HG03159 (cell line): ENCODE measurements around the gene ITGBL1.

Source experiments
- ATAC-seq: cut with Tn5 transposase; IDR thresholded peaks from one replicate; pipeline ENCODE4 v1.9.1; 2021; ENCODE audit warnings: mild to moderate bottlenecking, moderate library complexity; ENCODE audit not compliant: unreplicated experiment

Gene ITGBL1

DNA sequence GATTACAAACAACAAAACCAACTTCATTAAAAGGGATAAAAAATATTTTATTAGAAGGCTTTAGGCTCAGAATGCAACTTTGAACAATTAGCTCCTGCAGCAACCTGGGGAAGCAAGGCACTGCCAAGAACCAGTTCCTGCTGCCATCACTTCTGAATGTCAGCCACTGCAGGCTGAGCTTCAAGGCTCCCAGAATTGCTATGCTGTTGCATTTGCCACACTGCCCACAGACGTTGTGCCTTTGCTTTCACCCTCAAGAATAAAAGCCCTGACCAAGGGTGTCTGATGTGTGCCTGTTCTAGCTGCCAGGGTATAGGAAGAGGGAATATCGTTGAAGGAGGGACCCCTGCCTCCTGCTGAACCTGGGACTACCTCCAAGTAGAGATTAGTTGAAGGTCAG, 238.4 kb downstream of the ITGBL1 start:
- no peak for ATAC-seq

DNA sequence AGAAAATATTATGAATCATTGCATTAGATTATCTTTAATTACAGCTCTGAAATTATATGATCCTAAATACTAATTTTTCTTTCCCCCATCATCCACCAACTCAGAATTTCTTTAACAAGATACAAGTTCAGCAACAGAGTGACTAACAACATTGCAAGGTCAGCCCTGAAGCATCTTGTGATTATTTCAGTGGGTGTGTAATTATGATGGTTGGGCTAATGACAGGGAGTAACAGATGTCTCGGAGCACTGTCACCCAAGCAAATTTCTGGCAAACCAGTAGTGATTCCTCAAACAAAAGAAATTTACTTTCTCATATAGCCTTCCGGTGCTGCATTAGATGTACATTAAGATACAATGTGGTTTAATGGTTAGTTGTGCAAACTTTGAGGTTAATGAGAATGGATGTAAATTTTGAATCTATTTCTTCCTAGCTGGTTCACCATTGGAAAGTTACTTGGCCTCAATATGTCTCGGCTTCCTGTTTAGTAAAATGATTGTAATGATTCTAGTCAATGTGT, 238.9 kb downstream of the ITGBL1 start:
- no peak for ATAC-seq

DNA sequence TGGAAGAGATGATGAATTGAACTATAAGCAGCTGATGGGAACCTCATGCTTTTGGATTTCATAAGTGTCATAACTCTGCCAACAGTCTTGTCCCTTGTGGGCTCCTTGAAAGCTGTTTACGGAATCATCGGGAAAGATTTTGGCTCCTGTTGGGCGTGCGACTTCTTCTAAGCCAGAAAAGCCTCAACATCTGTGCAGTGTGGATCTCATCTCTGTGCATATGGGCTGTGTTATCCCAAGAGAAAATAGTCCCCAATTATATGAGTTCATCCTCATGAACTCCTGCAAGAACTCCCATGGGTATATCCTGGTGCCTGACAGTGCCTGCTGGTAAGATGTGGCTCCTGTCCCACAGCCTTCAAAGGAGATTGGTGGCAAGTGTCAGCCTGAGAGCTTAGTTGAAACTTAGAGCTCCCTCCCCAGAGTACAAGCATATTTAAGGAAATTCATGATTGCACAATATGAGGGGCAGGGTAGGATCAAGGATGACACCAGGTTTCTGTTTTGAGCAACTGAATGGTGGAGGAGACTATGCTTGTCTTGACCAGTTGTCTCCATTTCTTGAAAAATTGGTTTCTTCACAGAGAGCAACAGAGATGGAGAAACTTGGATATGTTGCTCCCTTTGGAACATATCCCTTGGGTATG, 243.5 kb downstream of the ITGBL1 start:
- no peak for ATAC-seq

DNA sequence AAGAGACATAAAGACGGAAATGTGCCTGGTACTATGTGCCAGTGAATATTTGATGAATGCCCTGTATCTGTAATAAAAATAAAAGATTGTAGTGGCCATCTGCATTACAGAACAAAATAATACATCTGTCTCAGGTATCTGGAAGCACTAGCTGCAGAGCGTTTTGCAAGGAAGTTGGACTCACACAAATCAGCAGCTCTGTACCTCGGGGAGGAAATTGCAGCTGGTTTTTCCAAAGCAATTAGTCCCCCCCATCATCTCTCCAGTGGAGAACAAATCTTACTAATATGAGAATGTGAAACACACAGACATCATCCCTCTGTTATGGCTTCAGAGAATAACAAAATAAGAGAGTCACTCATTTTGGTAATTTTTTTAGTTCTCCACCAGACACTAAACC, 245.3 kb downstream of the ITGBL1 start:
- ATAC-seq = no peak

DNA sequence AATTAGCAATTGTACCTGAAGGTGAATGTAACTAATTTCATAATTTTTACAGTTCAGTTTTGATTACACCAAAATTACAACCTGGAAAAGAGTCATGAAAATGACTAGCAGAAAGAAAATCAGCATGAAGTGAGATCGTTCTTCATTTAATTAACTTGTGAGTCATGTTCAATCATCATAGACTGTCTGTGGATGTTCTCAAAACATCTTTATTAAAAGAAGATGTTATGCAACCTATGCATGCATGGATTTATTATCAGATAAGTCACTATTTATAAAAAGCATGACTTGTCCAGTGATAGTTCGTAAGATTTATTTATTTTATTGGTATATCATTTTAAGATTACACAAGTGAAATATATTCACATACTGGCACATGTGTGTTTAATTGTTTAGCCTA, 245.9 kb downstream of the ITGBL1 start:
- ATAC-seq = no peak

DNA sequence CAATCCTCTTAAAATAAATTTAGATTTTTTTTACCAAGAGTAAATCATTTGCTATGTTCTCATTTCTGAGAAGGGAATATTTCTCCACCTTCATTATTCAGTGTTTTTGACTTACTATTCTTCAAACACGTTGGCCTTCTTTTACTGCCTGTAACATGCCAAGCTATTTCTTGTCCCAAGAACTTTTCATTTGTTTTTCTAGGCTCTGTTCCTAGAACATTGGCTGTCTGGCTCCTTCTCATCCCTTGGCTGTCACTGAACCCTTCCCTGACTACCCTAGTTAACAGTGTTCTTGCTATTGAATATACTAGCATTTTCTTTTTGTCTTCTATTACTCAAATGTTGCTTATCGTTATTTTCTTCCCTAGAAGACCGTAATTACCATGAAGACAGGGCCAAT, 248.1 kb downstream of the ITGBL1 start:
- ATAC-seq = no peak

DNA sequence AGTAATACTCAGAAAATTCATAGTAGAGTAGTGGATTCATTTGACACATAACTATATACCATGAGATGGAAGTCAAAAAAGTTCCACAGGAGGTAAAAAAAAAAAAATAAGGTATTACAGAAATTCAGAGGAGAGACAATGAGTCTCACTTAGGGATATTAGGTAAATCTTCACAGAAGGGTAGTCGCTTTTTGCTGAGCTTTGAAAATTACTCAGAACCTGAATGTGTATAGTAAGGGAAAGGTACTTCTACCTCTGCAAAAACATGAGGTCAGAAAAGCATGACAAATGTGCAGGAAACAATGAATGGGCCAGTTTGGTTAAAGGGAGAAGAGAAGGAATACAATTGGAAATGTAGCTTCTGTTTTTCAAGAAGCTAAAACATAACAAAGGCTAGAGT, 250.6 kb downstream of the ITGBL1 start:
- ATAC-seq = no peak

DNA sequence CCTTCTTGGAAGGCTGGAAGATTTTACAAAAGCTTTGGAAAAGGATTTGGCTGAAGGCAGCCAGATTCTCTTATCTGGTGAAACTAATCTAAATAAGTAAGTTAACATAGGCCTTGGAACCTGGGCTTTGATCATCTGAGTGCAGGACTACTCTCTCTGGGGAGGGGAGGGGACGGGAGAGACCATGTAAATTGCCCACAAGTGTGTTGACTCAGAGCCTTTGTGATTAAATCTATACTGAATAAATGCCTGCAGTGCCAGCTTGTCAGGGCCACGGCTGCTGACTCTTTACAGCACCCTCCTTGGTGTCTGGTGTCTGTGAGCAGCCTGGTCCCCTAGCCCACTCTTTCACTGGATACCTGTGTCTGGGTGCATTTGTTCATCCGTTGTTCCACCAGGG, 251.4 kb downstream of the ITGBL1 start:
- ATAC-seq = no peak

DNA sequence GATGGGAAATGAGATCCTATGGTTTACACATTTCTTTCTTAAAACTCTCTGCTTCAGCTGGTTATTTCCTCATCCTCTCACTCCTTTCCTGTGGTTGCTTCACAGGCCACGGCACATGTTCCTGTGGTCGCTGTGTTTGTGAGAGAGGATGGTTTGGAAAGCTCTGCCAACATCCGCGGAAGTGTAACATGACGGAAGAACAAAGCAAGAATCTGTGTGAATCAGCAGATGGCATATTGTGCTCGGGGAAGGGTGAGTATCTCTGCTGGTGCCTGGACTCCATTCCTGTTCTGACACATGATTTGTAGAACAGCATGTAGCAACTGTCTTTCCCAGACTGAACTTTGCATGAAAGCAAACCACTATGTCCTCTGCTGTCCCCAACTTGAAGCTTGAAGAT, 254.2 kb downstream of the ITGBL1 start:
- no peak for ATAC-seq

DNA sequence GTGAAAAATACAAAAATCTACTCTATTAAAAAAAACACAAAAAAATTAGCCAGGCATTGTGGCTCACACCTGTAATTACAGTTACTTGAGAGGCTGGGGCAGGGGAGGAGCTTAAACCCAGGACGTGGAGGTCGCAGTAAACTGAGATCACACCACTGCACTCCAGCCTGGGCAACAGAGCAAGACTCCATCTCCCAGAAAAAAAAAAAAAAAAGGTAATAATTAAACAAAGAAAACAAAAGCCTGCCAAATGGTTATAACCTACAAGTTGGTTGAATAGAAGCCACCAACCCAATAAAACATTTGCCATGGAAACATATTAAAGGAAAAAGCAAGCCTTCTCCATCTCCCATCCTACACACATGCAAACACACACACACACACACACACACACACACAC, 255.2 kb downstream of the ITGBL1 start:
- ATAC-seq = no peak

DNA sequence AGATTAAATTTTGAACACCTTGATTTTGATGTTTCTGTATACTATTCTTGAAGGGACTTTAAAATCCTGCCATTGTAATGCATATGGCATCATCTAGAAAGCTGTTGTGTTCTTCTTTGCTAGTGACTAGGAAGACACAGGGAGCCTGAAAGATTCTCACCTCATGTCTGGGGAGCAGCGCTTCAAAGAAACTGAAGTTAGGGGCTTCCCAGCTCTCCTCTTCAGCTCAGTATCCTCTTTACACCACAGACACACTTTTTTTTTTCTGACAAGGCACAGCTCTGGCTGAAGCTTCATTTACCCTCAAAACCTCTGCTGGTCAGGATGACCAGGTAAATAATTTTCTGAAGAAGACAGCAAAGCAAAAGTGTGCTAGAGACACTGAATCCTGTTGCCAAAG, 255.6 kb downstream of the ITGBL1 start:
- no peak for ATAC-seq

DNA sequence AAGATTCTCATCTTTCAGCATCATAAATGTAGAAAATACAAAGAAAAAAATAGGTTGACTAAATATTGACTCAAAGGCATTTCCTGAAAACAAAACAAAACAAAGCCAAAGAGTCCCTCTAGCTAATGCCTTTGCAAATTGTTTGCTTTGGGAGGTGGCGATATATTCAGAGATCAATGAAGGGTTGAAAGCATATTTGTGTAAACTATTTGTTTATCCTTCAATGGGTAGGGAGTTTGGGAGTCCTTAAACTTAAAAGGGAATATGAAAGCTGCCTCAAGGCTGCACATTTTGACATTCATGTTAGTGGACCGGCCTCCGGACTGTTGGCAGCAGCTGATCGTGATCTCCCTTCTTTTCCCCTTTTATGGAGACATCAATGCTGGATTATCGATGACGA, 257.5 kb downstream of the ITGBL1 start:
- ATAC-seq = no peak

DNA sequence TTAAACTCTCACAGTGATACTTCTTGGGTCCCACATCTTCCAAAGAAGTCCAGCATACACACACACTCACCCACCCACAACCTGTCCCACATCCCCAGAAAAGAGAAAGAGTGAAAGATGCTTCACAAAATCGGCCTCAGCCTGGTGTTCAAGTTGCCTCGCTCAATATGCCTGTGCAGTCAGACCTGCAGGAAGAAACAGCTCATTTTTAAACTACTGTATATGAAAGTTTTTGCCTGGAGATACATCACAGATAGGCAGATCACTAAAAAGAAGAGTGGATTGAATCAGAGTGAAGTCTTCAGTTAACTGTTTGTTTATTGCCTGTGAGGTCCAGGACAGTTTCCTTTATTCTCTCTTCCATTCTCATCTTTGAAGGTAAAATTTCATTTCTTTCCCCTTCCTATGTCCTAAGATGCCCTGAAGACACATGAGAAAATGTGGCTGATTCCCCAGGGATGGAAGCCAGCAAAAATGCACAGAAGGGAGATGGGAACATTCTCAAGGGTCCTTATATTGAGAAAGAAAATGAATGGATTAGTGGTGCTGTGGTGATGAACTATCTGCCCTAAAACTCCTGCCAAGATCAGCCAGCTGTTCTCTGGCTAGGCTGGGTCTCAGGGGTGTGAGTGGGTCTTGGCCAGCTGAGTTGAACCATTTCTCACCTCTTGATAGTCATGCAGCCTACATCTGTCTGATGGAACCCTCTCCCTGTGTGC, 259.0 kb downstream of the ITGBL1 start:
- no peak for ATAC-seq

DNA sequence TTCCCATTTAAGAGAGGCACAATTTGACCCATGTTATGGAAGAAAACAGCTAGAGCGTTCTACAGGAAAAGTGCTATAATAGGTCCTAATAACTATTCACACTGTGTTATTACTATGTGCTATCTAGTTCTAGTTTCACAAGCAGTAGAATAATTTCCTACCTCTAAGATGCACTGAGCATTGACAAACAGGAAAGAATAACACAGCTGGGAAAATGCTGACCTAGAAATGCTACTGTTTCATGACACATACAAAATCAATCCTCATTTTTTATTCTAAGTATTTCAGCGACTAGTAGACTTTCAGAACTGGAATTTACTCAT, 259.5 kb downstream of the ITGBL1 start:
- ATAC-seq = no peak

DNA sequence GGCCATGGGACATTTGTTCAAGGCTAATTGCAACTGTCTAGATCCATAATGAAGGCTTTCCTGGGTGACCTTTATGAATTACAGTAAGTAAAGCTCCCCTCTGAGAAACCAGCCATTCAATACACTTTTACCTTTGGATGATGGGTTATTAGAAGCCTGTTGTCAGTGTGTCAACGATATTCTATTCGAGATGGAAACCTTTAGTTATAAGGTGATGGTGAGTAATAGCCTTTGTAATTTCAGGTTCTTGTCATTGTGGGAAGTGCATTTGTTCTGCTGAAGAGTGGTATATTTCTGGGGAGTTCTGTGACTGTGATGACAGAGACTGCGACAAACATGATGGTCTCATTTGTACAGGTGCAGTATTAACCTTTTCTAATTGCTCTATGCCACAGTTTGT, 261.7 kb downstream of the ITGBL1 start:
- no peak for ATAC-seq

DNA sequence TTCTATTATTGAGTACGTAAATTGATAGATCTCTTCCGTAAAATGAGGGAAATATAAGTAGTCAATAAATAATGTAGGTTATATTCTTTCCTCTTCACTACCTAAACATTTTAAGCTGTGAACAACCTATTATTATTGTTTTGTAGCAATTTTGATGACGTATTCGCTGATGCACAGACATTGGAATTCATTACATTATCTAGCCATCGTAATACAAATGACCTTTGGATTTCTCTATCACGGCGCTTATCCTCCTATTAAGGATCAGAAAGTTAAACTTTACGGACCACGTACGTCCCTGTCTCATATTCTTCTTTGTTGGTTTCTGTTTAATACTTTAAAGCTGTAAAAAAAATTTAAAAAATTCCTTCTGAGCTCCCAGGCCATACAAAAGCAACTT, 264.9 kb downstream of the ITGBL1 start:
- no peak for ATAC-seq

DNA sequence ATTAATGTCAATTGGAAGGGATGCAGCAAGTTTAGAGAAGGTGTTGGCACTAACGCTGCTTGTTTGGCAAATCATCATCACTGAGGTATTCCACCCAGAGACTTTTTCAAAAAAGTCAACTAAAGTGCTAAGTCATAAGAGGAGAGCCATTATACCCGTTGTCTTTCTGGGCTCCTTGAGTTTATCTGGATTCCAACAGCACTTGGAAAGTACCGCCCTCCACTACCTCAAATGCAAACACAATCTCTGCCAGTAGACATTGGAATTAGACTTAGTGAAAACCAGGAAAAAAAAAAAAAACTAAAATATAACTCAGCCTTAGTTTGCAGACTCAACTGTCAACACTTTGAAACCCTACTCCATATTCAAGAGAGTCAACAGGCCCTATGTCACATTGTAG, 266.0 kb downstream of the ITGBL1 start:
- no peak for ATAC-seq

DNA sequence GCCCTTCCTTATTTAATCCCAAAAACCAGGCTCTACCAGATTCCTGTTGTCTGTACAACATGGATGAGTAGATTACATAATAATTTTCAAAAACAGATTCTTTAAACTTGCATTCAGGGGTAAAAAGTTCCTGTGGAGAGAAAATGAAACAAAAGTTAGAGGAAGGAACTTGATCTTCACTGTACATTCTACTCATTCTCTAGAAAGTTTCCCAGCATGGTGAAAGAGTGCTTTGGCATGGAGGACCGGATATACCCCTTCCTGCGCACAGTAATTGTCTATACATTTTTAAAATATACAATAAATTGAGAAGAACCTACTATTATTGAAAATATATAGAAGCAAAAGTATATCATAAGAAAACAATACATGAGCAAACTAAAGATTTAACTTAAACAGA, 274.2 kb downstream of the ITGBL1 start:
- ATAC-seq = no peak

DNA sequence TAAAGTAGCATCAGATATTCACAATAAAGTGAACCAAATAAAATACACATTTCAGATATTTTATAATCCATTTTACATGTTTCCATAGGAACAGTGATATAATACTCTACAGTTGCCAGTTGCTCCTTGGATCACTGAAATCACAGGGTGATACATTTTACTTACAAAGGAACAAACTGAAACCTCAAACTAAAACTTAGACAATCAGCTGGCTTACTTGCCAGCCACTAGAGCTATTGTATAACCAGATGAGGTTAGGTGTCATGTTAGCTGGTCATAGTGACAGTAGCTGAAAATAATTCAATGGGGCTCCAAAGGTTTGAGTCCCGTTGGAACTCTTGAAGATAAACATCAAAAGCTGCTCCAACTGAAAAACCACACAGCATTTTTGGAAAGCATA, 274.6 kb downstream of the ITGBL1 start:
- no peak for ATAC-seq

DNA sequence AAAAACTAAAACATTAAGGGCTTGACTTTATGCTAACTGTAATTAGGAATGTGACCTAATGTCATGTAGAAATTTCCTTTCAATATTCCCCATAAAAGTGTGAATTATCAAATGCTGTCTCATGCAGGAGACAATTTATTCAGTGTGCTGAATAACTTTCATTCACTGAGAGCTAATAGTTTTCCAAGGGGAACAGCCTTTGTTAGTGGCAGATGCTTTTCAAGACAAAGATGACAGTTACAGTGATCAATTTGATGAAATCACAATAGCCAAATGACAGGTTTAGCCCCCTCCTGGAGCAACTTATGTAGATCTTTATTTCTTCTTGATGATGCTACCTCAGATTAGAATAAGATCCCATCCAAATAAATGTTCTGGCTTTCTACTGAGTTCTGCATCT, 275.5 kb downstream of the ITGBL1 start:
- ATAC-seq = no peak

DNA sequence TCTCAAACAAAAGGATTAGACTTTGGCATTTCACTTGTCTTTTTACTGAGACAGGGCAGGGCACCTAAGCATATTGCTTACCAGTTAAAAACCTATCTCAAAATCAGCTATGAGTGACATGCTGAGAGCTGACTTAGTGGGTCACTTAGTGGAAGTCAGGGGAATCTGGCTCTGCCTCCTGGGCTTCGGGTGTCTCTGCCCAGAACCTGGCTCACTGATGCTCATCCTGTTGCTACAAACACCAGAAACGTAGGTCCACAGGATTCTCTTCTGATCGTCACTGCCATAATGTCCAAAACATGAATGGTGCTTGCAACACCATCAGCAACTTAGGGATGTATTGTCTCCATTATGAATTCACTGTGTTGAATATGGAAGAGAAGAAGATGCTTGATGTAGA, 276.1 kb downstream of the ITGBL1 start:
- ATAC-seq = no peak

DNA sequence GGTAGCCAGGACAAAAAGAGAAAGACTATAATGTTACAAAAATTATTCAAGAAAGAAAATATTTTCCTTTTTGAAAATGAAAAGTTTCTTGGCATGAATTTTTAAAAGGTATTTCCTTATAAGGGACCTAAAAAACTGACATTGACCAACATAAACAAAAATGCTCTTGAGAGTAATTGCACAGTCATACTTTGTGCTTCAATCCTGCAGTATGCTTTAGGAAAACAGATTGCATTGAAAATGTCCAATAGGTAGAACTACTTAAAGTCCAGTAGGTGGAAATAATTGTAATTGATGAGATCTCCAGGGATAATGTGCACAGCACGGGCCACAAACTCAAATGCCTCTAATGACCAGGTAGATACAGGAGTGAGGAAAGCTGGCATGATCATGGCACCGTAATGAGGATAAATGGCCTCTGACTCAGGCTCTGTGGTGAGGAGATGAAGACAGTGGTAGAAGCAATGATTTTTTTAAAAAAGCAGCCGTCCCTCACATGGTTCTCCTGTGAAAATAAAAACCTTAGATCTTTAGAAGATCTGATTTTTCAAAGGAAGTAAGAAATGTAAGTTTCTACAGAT, 278.0 kb downstream of the ITGBL1 start:
- no peak for ATAC-seq

DNA sequence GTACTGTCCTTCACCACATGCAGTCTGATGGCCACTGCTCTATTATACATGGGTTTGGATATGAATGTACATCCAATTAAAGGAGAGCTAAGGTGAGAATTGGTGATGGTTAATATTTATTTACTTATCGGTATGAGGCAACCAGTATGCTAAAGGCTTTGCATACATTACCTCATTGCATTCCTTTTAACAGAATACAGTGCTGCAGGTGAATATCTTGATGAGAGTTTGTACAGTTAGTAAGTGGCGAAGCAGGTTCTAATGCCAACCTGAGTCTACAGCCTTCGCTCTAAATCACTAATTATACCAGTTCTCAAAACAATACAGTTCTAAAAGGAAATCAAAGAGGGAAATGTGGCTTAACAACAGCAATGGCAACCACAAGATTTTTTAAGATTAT, 284.1 kb downstream of the ITGBL1 start:
- ATAC-seq = no peak
